GM18499 (cell line): Measurements from ENCODE around the gene FOXL3.

Experiments
- ATAC-seq: cut with Tn5 transposase; IDR thresholded peaks from one replicate; pipeline ENCODE4 v1.9.1; 2021; ENCODE audit warnings: moderate number of reproducible peaks; ENCODE audit not compliant: insufficient read depth, unreplicated experiment

Gene FOXL3

GRCh38 chr7:265998-266850, 23.7 kb upstream of the FOXL3 start:
- ATAC-seq, result no peak

- no peak for ATAC-seq
Measured at GRCh38 chr7:266851-267840, 22.8 kb upstream of the FOXL3 start.

GRCh38 chr7:268991-269390, 21.0 kb upstream of the FOXL3 start:
- ATAC-seq, result no peak

GRCh38 chr7:269721-270120, 20.2 kb upstream of the FOXL3 start:
- ATAC-seq, result no peak

GRCh38 chr7:270351-270983, 19.5 kb upstream of the FOXL3 start:
- no peak for ATAC-seq

GRCh38 chr7:271266-272107, 18.5 kb upstream of the FOXL3 start:
- no peak for ATAC-seq

- no peak for ATAC-seq
Measured at GRCh38 chr7:272108-272615, 17.8 kb upstream of the FOXL3 start.

GRCh38 chr7:272631-273030, 17.3 kb upstream of the FOXL3 start:
- ATAC-seq, result no peak

GRCh38 chr7:273327-273726, 16.6 kb upstream of the FOXL3 start:
- no peak for ATAC-seq

GRCh38 chr7:274266-274665, 15.7 kb upstream of the FOXL3 start:
- ATAC-seq, result no peak

GRCh38 chr7:276230-276835, 13.6 kb upstream of the FOXL3 start:
- ATAC-seq, result no peak

- ATAC-seq, result no peak
Measured at GRCh38 chr7:277228-277627, 12.7 kb upstream of the FOXL3 start.

- no peak for ATAC-seq
Measured at GRCh38 chr7:278081-278480, 11.9 kb upstream of the FOXL3 start.

GRCh38 chr7:279821-280220, 10.1 kb upstream of the FOXL3 start:
- no peak for ATAC-seq

GRCh38 chr7:280461-280860, 9.5 kb upstream of the FOXL3 start:
- no peak for ATAC-seq

- no peak for ATAC-seq
Measured at GRCh38 chr7:281637-282036, 8.3 kb upstream of the FOXL3 start.

GRCh38 chr7:282621-283020, 7.3 kb upstream of the FOXL3 start:
- no peak for ATAC-seq

- no peak for ATAC-seq
Measured at GRCh38 chr7:284762-285722, 4.9 kb upstream of the FOXL3 start.
